B cell (primary cell): Measurements from ENCODE around the gene TPP1. TPM values are rescaled to one million over a fixed set of nuclear protein-coding genes. Genes with fewer than 3 reads are reported as not detected.

ENCODE experiments used
- ATAC-seq: fragments of 200-7000 bp; cut with Tn5 transposase; one replicate; pipeline ENCODE4 v1.10.0; 2021; ENCODE audit warnings: low read depth, mild to moderate bottlenecking, moderate number of reproducible peaks, moderate library complexity
- CTCF ChIA-PET: fragments of 350-600 bp; sonication (Branson Sonifier 250); formaldehyde crosslinking; loops from one replicate; lab custom pipeline; 2021; ENCODE audit warnings: antibody characterized with exemption, inconsistent platforms; lab: Charles Lee
- POLR2A ChIA-PET: fragments of 350-600 bp; sonication (Branson Sonifier 250); formaldehyde crosslinking; loops from one replicate; lab custom pipeline; 2021; ENCODE audit warnings: antibody characterized with exemption; lab: Charles Lee
- DNase-seq: peaks from one replicate; pipeline ENCODE4 v3.0.0; 2013
- H2AFZ ChIP-seq: 2 replicates; pipeline ENCODE4 v1.6.1; 2012; ENCODE audit warnings: mild to moderate bottlenecking, low read depth, low read length; ENCODE audit not compliant: insufficient read depth, poor library complexity, severe bottlenecking
- H3K27ac ChIP-seq, 2 donors: 1 replicate in 1 of 2; 2 replicates in 1 of 2; pipeline ENCODE4 v1.5.1; 2012 to 2013; ENCODE audit warnings: low read length in 2 of 2, mild to moderate bottlenecking in 2 of 2, moderate library complexity in 1 of 2
- H3K27me3 ChIP-seq, 4 experiments: fragments of 200-600 bp in 1 of 4; sonication (generic) in 1 of 4; replicated peaks in 1 of 4; 1 replicate in 2 of 4; 2 replicates in 2 of 4; pipeline versions ENCODE4 v1.6.1 to v1.7.0; 2013 to 2016; ENCODE audit warnings: low read length in 3 of 4, mild to moderate bottlenecking in 2 of 4, mixed read lengths in 1 of 4, moderate library complexity in 1 of 4; ENCODE audit not compliant: insufficient read depth in 4 of 4, control insufficient read depth in 3 of 4; ENCODE audit errors: control extremely low read depth in 1 of 4
- H3K36me3 ChIP-seq, 2 experiments: replicated peaks in 1 of 2; 1 replicate in 1 of 2; 2 replicates in 1 of 2; pipeline versions ENCODE4 v1.6.1 to v1.7.1; 2013; ENCODE audit warnings: low read length in 1 of 2; ENCODE audit not compliant: insufficient read depth in 2 of 2, control insufficient read depth in 1 of 2; ENCODE audit errors: control extremely low read depth in 1 of 2, extremely low read depth in 1 of 2
- H3K4me1 ChIP-seq, 2 donors: fragments of 200-600 bp in 1 of 2; sonication (generic) in 1 of 2; 1 replicate in 1 of 2; 2 replicates in 1 of 2; pipeline versions ENCODE4 v1.5.1 to v1.6.1; 2013 to 2017; ENCODE audit warnings: low read length in 2 of 2; ENCODE audit not compliant: control insufficient read depth in 2 of 2, insufficient read depth in 2 of 2
- H3K4me2 ChIP-seq: replicated peaks from 2 replicates; pipeline ENCODE3; 2012; ENCODE audit warnings: mild to moderate bottlenecking, low read depth, low read length; ENCODE audit not compliant: poor library complexity, severe bottlenecking
- H3K4me3 ChIP-seq, 5 experiments: fragments of 200-600 bp in 1 of 5; sonication (generic) in 1 of 5; 1 replicate in 3 of 5; 2 replicates in 2 of 5; pipeline versions ENCODE4 v1.5.1 to v1.7.0; 2011 to 2016; ENCODE audit warnings: low read length in 4 of 5, mild to moderate bottlenecking in 4 of 5, low read depth in 2 of 5, control low read depth in 1 of 5, moderate library complexity in 1 of 5; ENCODE audit not compliant: insufficient read depth in 1 of 5; ENCODE audit errors: control extremely low read depth in 1 of 5, extremely low read depth in 1 of 5
- H3K79me2 ChIP-seq: fragments of 200-600 bp; sonication (generic); one replicate; pipeline ENCODE4 v1.6.0; 2016; ENCODE audit warnings: low read length; ENCODE audit not compliant: control insufficient read depth, insufficient read depth
- H3K9ac ChIP-seq: fragments of 200-600 bp; sonication (generic); 2 replicates; pipeline ENCODE4 v1.6.1; 2017; ENCODE audit warnings: mild to moderate bottlenecking, low read length, moderate library complexity
- H3K9me3 ChIP-seq, 3 donors: one replicate each; pipeline versions ENCODE4 v1.6.1 to v1.7.1; 2013; ENCODE audit warnings: low read length in 2 of 3; ENCODE audit not compliant: control insufficient read depth in 2 of 3, insufficient read depth in 1 of 3; ENCODE audit errors: control extremely low read depth in 1 of 3
- H4K20me1 ChIP-seq: 2 replicates; pipeline ENCODE4 v1.6.0; 2012; ENCODE audit warnings: mild to moderate bottlenecking, low read length; ENCODE audit not compliant: insufficient read depth, control insufficient read depth, poor library complexity, severe bottlenecking
- H3K27ac Mint-ChIP-seq: one replicate; pipeline ENCODE4 v1.8.0; 2021; ENCODE audit warnings: mixed read lengths
- H3K27me3 Mint-ChIP-seq: one replicate; pipeline ENCODE4 v1.8.0; 2021; ENCODE audit warnings: mixed read lengths
- H3K4me1 Mint-ChIP-seq: one replicate; pipeline ENCODE4 v1.8.0; 2021; ENCODE audit warnings: mixed read lengths
- H3K4me3 Mint-ChIP-seq: one replicate; pipeline ENCODE4 v1.8.0; 2021; ENCODE audit warnings: mixed read lengths
- H3K9me3 Mint-ChIP-seq: one replicate; pipeline ENCODE4 v1.8.0; 2022; ENCODE audit warnings: mixed read lengths; ENCODE audit not compliant: insufficient read depth
- CTCF ChIP-seq: fragments of 200-600 bp; IDR thresholded peaks from one replicate; pipeline ENCODE4 v1.8.0; 2022; ENCODE audit warnings: antibody characterized with exemption, mild to moderate bottlenecking
- EZH2 ChIP-seq: IDR thresholded peaks from 2 replicates; pipeline ENCODE4 v1.6.1; 2012; ENCODE audit warnings: borderline replicate concordance, low read depth, mild to moderate bottlenecking, moderate library complexity, low read length; ENCODE audit not compliant: insufficient read depth, poor library complexity, severe bottlenecking
- WGBS: methylation state at CpG from one replicate; pipeline ENCODE4 v1.1.5; 2013; ENCODE audit warnings: missing lambda C conversion rate; ENCODE audit not compliant: insufficient coverage; 5-methylcytosine and 5-hydroxymethylcytosine counted together
- intact Hi-C: fragments of 100-400 bp; cut with micrococcal nuclease; formaldehyde crosslinking; loops from one replicate; pipeline ENCODE4 v1.10.0; 2022
- polyA plus RNA-seq: library from polyadenylated mRNA; depleted of rRNA; stranded (reverse); fragments of >200 nt; gene quantifications from 2 replicates; pipeline ENCODE4 v1.2.3, GENCODE V29; 2012
- total RNA-seq, 2 donors: library from RNA; stranded (reverse); fragments of 120-200 nt in 1 of 2; gene quantifications; 1 replicate in 1 of 2; 2 replicates in 1 of 2; pipeline versions ENCODE4 v1.2.3 to v1.2.4, GENCODE V29; 2013 to 2022

The TPP1 gene
- total and polyA plus RNA-seq, 2 donors (not counting 1 experiment from before 2014, with no cell fraction given), result 133 to 191 TPM

GRCh38 chr11:6666302-6667183, 47.3 kb upstream of the TPP1 start:
- no peak for DNase-seq
- no peak overlapping the region for H3K4me3 Mint-ChIP-seq

More at GRCh38 chr11:6666302-6667183, 47.3 kb upstream of the TPP1 start:
- no peak overlapping the region for H3K27ac Mint-ChIP-seq
- WGBS, result 93% methylated on average over 3 of the region's 4 CpGs
- CTCF ChIA-PET, result interaction anchor here (0.7 to 4.1 kb wide), 16 partner anchors 8 to 287 kb away, joined by 3 to 52 read pairs (median 12); partner anchors contain the start of genes DCHS1, ILK, MRPL17 and RRP8
- H3K4me2 ChIP-seq, result no peak overlapping the region
- H3K9me3 Mint-ChIP-seq, result no peaks in the 10 kb centered on the region
- TF ChIP-seq EZH2, result no peak
- TF ChIP-seq CTCF, result peak; percentile 45
- H3K27ac ChIP-seq, result no peak overlapping the region
- no peak overlapping the region for H2AFZ ChIP-seq
- H3K27me3 ChIP-seq, result no peaks in the 10 kb centered on the region
- ATAC-seq, result no peak
- no peak overlapping the region for H3K9ac ChIP-seq
- H3K36me3 ChIP-seq, result no peaks in the 10 kb centered on the region
- H3K79me2 ChIP-seq, result no peaks in the 10 kb centered on the region
- no peak overlapping the region for H3K4me3 ChIP-seq
- POLR2A ChIA-PET, result interaction anchor here (0.6 kb wide), 1 partner anchor 16 kb away, joined by 5 read pairs; no protein-coding TSS in a partner anchor
- intact Hi-C loops, result loop anchor here (1.0 kb wide), 2 partner anchors 47 to 287 kb away; partner anchors contain the start of gene TPP1
- H3K27me3 Mint-ChIP-seq, result peaks cover 6% of the 10 kb centered on the region
- H4K20me1 ChIP-seq, result no peaks in the 10 kb centered on the region
- peaks cover 5% of the 10 kb centered on the region for H3K4me1 Mint-ChIP-seq
- peaks cover 0 to 5% of the 10 kb centered on the region in 2 donors for H3K4me1 ChIP-seq
- no peaks in the 10 kb centered on the region for H3K9me3 ChIP-seq
